Endothelial cell of umbilical vein (primary cell): ENCODE measurements around the gene TNPO3. TPM values are rescaled to one million over a fixed set of nuclear protein-coding genes. Genes with fewer than 3 reads are reported as not detected.

Experiments
- BruUV-seq: library from RNA; stranded (reverse); fragments of 400-500 nt; replicated peaks from 2 replicates; lab custom pipeline; 2021; lab: Mats Ljungman, UMichigan
- CTCF ChIA-PET: fragments of 300-600, 350-600 bp; sonication (Branson Sonifier 250); formaldehyde crosslinking; loops from one replicate; lab custom pipeline; 2021; ENCODE audit warnings: antibody characterized with exemption, inconsistent platforms; lab: Charles Lee
- POLR2A ChIA-PET: fragments of 300-600, 350-600 bp; sonication (Branson Sonifier 250); formaldehyde crosslinking; loops from one replicate; lab custom pipeline; 2021; ENCODE audit warnings: antibody characterized with exemption, inconsistent platforms; lab: Charles Lee
- DNase-seq: peaks from one replicate; pipeline ENCODE4 v3.0.0-alpha.2; 2011; ENCODE audit warnings: low read depth, low spot score
- FAIRE-seq: peaks from 2 replicates; lab custom pipeline; 2011; peaks lifted over from hg19 to GRCh38; lab: Jason Lieb, UNC
- H2AFZ ChIP-seq: 2 replicates; pipeline ENCODE4 v1.6.0; 2012; ENCODE audit warnings: low read depth, low read length, control low read depth, inconsistent platforms
- H3K27ac ChIP-seq: 2 replicates; pipeline ENCODE4 v1.5.1; 2011; ENCODE audit warnings: low read depth, mild to moderate bottlenecking, control low read depth, low read length, moderate library complexity; ENCODE audit not compliant: insufficient read depth
- H3K27me3 ChIP-seq, 2 experiments: 2 replicates each; pipeline versions ENCODE4 v1.6.0 to v1.6.1; 2011; ENCODE audit warnings: low read length in 2 of 2, mixed read lengths in 1 of 2; ENCODE audit not compliant: control insufficient read depth in 2 of 2, insufficient read depth in 2 of 2
- H3K36me3 ChIP-seq, 2 experiments: 2 replicates in 1 of 2; 3 replicates in 1 of 2; pipeline ENCODE4 v1.5.1; 2011; ENCODE audit warnings: low read length in 2 of 2, mild to moderate bottlenecking in 1 of 2, moderate library complexity in 1 of 2; ENCODE audit not compliant: control insufficient read depth in 2 of 2, insufficient read depth in 2 of 2; ENCODE audit errors: extremely low read depth in 1 of 2
- H3K4me1 ChIP-seq: 3 replicates; pipeline ENCODE4 v1.5.1; 2011; ENCODE audit warnings: mild to moderate bottlenecking, low read length; ENCODE audit not compliant: control insufficient read depth, insufficient read depth; ENCODE audit errors: extremely low read depth
- H3K4me2 ChIP-seq: 2 replicates; pipeline ENCODE4 v1.6.1; 2011; ENCODE audit warnings: low read length, control low read depth, mixed read lengths; ENCODE audit not compliant: insufficient read depth
- H3K4me3 ChIP-seq, 3 experiments: fragments of 200-600 bp in 1 of 3; sonication (generic), shearing (Covaris generic) in 1 of 3; replicated peaks in 1 of 3; 2 replicates each; pipeline ENCODE4 v1.5.1; 2011 to 2016; ENCODE audit warnings: control low read depth in 3 of 3, low read length in 3 of 3, mild to moderate bottlenecking in 2 of 3, inconsistent platforms in 1 of 3, low read depth in 1 of 3, moderate library complexity in 1 of 3; ENCODE audit not compliant: insufficient read depth in 1 of 3
- H3K79me2 ChIP-seq: 2 replicates; pipeline ENCODE4 v1.6.0; 2012; ENCODE audit warnings: low read length, inconsistent platforms; ENCODE audit not compliant: control insufficient read depth, insufficient read depth
- H3K9ac ChIP-seq: replicated peaks from 2 replicates; pipeline ENCODE3; 2011; ENCODE audit warnings: low read length, control low read depth; ENCODE audit not compliant: insufficient read depth; ENCODE audit errors: extremely low read depth
- H3K9me1 ChIP-seq: replicated peaks from 3 replicates; pipeline ENCODE4 v1.6.0; 2011; ENCODE audit warnings: mild to moderate bottlenecking, low read length; ENCODE audit not compliant: control insufficient read depth, insufficient read depth; ENCODE audit errors: extremely low read depth
- H3K9me3 ChIP-seq: replicated peaks from 2 replicates; pipeline ENCODE4 v1.5.1; 2012; ENCODE audit warnings: low read length, inconsistent platforms; ENCODE audit not compliant: control insufficient read depth, insufficient read depth
- H4K20me1 ChIP-seq: replicated peaks from 2 replicates; pipeline ENCODE3; 2011; ENCODE audit warnings: mild to moderate bottlenecking, low read length; ENCODE audit not compliant: control insufficient read depth, insufficient read depth; ENCODE audit errors: extremely low read depth
- CTCF ChIP-seq, 2 donors: IDR thresholded peaks; 1 replicate in 1 of 2; 2 replicates in 1 of 2; pipeline ENCODE4 v1.5.1; 2011; ENCODE audit warnings: low read length in 2 of 2, mild to moderate bottlenecking in 2 of 2, moderate library complexity in 2 of 2, control low read depth in 1 of 2, inconsistent platforms in 1 of 2, low read depth in 1 of 2; ENCODE audit not compliant: insufficient read depth in 1 of 2; ENCODE audit errors: extremely low read depth in 1 of 2
- EZH2 ChIP-seq: IDR thresholded peaks from 2 replicates; pipeline ENCODE4 v1.6.1; 2012; ENCODE audit warnings: borderline replicate concordance, low read depth, mild to moderate bottlenecking, moderate library complexity, low read length, inconsistent platforms; ENCODE audit not compliant: severe bottlenecking
- FOS ChIP-seq: IDR thresholded peaks from 2 replicates; pipeline ENCODE4 v1.6.1; 2011; ENCODE audit warnings: mild to moderate bottlenecking, low read length, moderate library complexity, borderline replicate concordance; ENCODE audit not compliant: insufficient read depth
- GATA2 ChIP-seq: IDR thresholded peaks from 2 replicates; pipeline ENCODE4 v1.7.0; 2011; ENCODE audit warnings: low read depth, mild to moderate bottlenecking, moderate library complexity, mixed read lengths, low read length; ENCODE audit not compliant: insufficient read length, insufficient read depth
- JUN ChIP-seq: IDR thresholded peaks from 2 replicates; pipeline ENCODE4 v1.6.1; 2011; ENCODE audit warnings: borderline replicate concordance, low read depth; ENCODE audit not compliant: insufficient read length, insufficient read depth
- MAX ChIP-seq: IDR thresholded peaks from 2 replicates; pipeline ENCODE4 v1.6.1; 2011; ENCODE audit not compliant: insufficient read depth, insufficient read length
- MYC ChIP-seq: IDR thresholded peaks from one replicate; pipeline ENCODE4 v1.6.1; 2011; ENCODE audit warnings: mild to moderate bottlenecking, low read depth, low read length
- POLR2A ChIP-seq: IDR thresholded peaks from 2 replicates; pipeline ENCODE4 v1.6.1; 2012; ENCODE audit warnings: low read depth, mild to moderate bottlenecking, control low read depth, low read length
- POLR2AphosphoS5 ChIP-seq: IDR thresholded peaks from 2 replicates; pipeline ENCODE4 v1.6.1; 2012; ENCODE audit warnings: low read depth, mild to moderate bottlenecking, control low read depth, low read length, moderate library complexity; ENCODE audit not compliant: insufficient read depth
- dilution Hi-C: fragments of 300-500 bp; cut with MboI; formaldehyde crosslinking; loops from one replicate; pipeline ENCODE4 v1.15.0; 2019; ENCODE audit warnings: low sequenced_read_pairs; ENCODE audit not compliant: extremely low pct_ligation_motif_present
- intact Hi-C: fragments of 100-400 bp; cut with micrococcal nuclease; formaldehyde crosslinking; loops from one replicate; pipeline ENCODE4 v1.10.0; 2022
- polyA plus RNA-seq, 4 experiments: library from polyadenylated mRNA; depleted of rRNA in 3 of 4; stranded (reverse) in 3 of 4; unstranded in 1 of 4; fragments of >200 nt; gene quantifications; 2 replicates each; pipeline versions ENCODE4 v1.2.1 to v1.2.3, GENCODE V29; 2011 to 2012; ENCODE audit warnings: missing spikeins in 1 of 4
- total RNA-seq: library from RNA; stranded (reverse); gene quantifications from 2 replicates; pipeline ENCODE4 v1.2.3, GENCODE V29; 2021

Gene TNPO3
- total and polyA plus RNA-seq, 2 donors (not counting 3 experiments of a cell fraction or from before 2014, with no cell fraction given) = 29.0 to 46.9 TPM

GRCh38 chr7:129074994-129075393 is 20.1 kb upstream of the TNPO3 start:
- ChIA-PET POLR2A (no interaction called here), CTCF (interaction anchor here (0.8 to 1.3 kb wide), 2 partner anchors 10 to 16 kb away, joined by 3 to 4 read pairs; no protein-coding TSS in a partner anchor)
- intact Hi-C loops (no loop called here), dilution Hi-C loops (no loop called here)
- H3K9me1 ChIP-seq = no peaks in the 10 kb centered on the region
- no TSS peak for BruUV-seq
- no peaks in the 10 kb centered on the region for H3K9me3 ChIP-seq
- H3K9ac ChIP-seq = no peak overlapping the region
- H4K20me1 ChIP-seq = no peaks in the 10 kb centered on the region
- no peaks in the 10 kb centered on the region for H3K4me1 ChIP-seq
- DNase-seq (no peak), FAIRE-seq (no peak)
- no peak overlapping the region for H3K4me3 ChIP-seq
- H2AFZ ChIP-seq = no peak overlapping the region
- H3K79me2 ChIP-seq = no peaks in the 10 kb centered on the region
- no peak overlapping the region for H3K27ac ChIP-seq
- peaks cover 7% of the 10 kb centered on the region in 2 experiments for H3K27me3 ChIP-seq
- TF ChIP-seq JUN (no peak), GATA2 (no peak), MYC (no peak), POLR2A (no peak), EZH2 (no peak), FOS (no peak), CTCF (IDR thresholded peaks at IDR 0.05; ENCODE audit: extremely low read depth in 1 of 2, insufficient read depth in 1 of 2, low read depth in 1 of 2, low read length in 2 of 2) (no peak), MAX (no peak), POLR2AphosphoS5 (no peak)
- H3K4me2 ChIP-seq = no peak overlapping the region
- H3K36me3 ChIP-seq = no peaks in the 10 kb centered on the region
